Measurements from ENCODE around the gene RAB33B. TPM values are rescaled to one million over a fixed set of nuclear protein-coding genes. Genes with fewer than 3 reads are reported as not detected.

RAB33B gene
- total and polyA plus RNA-seq, 2 of the 8 experiments (the other 6 are each of a cell fraction or from before 2014, with no cell fraction given): 4.2 to 8.7 TPM

- H3K56ac ChIP-seq (replicated peaks; ENCODE audit: insufficient read length, low read depth, low read length): no peak overlapping the region
- no peak for FAIRE-seq
- no peaks in the 10 kb centered on the region for H3K9me3 ChIP-seq (ENCODE audit: insufficient read depth in 2 of 2, low read depth in 1 of 2, low read length in 1 of 2)
Measured at GRCh38 chr4:139503622-139504166, 49.8 kb downstream of the RAB33B start.

More at GRCh38 chr4:139503622-139504166, 49.8 kb downstream of the RAB33B start:
- Histone ChIP-seq H3K4ac (replicated peaks; ENCODE audit: insufficient read length, low read depth, low read length) (no peak overlapping the region), H2BK120ac (replicated peaks; ENCODE audit: low read depth, low read length) (no peak overlapping the region), H2BK15ac (ENCODE audit: low read length) (no peak overlapping the region), H3K36me3 (ENCODE audit: control insufficient read depth in 2 of 4, insufficient read depth in 4 of 4, low read length in 3 of 4) (no peaks in the 10 kb centered on the region), H3K4me3 (ENCODE audit: extremely low read depth in 1 of 4, insufficient read depth in 2 of 4, low read depth in 3 of 4, low read length in 4 of 4) (no peak overlapping the region), H3K4me1 (replicated peaks in 1 of 4; ENCODE audit: control insufficient read depth in 3 of 4, insufficient read depth in 4 of 4, low read length in 3 of 4) (no peaks in the 10 kb centered on the region; a peak in 1 of 7 replicates), H3K27ac (ENCODE audit: low read depth, low read length) (no peak overlapping the region), H3K27me3 (replicated peaks in 1 of 4; ENCODE audit: control insufficient read depth in 3 of 4, extremely low read depth in 1 of 4, insufficient read depth in 3 of 4, low read length in 3 of 4) (no peaks in the 10 kb centered on the region), H4K8ac (ENCODE audit: extremely low read depth, insufficient read depth, low read length) (no peak overlapping the region), H4K91ac (replicated peaks; ENCODE audit: insufficient read length, low read length) (no peak overlapping the region), H2BK12ac (ENCODE audit: low read depth, low read length) (no peak overlapping the region), H2AK5ac (ENCODE audit: low read depth, low read length) (no peak overlapping the region), H3K14ac (ENCODE audit: insufficient read length) (no peak overlapping the region), H2AFZ (ENCODE audit: low read length) (no peak overlapping the region), H3K23me2 (ENCODE audit: low read depth, low read length) (no peaks in the 10 kb centered on the region), H3K79me1 (ENCODE audit: low read depth, low read length) (no peaks in the 10 kb centered on the region), H3K79me2 (ENCODE audit: control insufficient read depth in 1 of 2, insufficient read depth in 2 of 2, low read length in 2 of 2) (no peaks in the 10 kb centered on the region), H3K4me2 (ENCODE audit: insufficient read depth in 1 of 2, low read depth in 2 of 2, low read length in 2 of 2) (no peak overlapping the region), H2BK5ac (ENCODE audit: low read depth, low read length) (no peak overlapping the region), H3K23ac (ENCODE audit: insufficient read length) (no peak overlapping the region), H3K9ac (replicated peaks in 1 of 4; ENCODE audit: extremely low read depth in 1 of 4, low read depth in 3 of 4, low read length in 3 of 4) (no peak overlapping the region), H2BK20ac (ENCODE audit: low read length) (no peak overlapping the region), H3K18ac (ENCODE audit: extremely low read depth, low read length) (no peak overlapping the region), H4K20me1 (replicated peaks in 1 of 2; ENCODE audit: control insufficient read depth in 1 of 2, insufficient read depth in 2 of 2, low read length in 2 of 2) (no peaks in the 10 kb centered on the region), H4K5ac (ENCODE audit: insufficient read length, low read depth, low read length) (no peak overlapping the region)
- no peak for DNase-seq (ENCODE audit: low read depth in 1 of 2, low spot score in 2 of 2)
- POLR2A ChIA-PET (ENCODE audit: partially characterized antibody): interaction anchor here (0.6 kb wide), 1 partner anchor 33 kb away, joined by 3 read pairs; no protein-coding TSS in a partner anchor
- CTCF ChIA-PET (ENCODE audit: partially characterized antibody): interaction anchor here (0.7 to 4.1 kb wide), 9 partner anchors 8 to 153 kb away, joined by 3 to 17 read pairs (median 4); no protein-coding TSS in a partner anchor
- TF ChIP-seq KDM4A (IDR thresholded peaks at IDR 0.05; ENCODE audit: low read depth, low read length, severe bottlenecking): no peak
- TF ChIP-seq SIX5 (IDR thresholded peaks at IDR 0.05; ENCODE audit: low read depth, low read length): no peak
- no peak for TF ChIP-seq ATF3 (IDR thresholded peaks at IDR 0.05; ENCODE audit: insufficient read depth, low read depth, low read length)
- TF ChIP-seq ATF2 (IDR thresholded peaks at IDR 0.05; ENCODE audit: low read length): no peak
- TF ChIP-seq HDAC6 (IDR thresholded peaks at IDR 0.05; ENCODE audit: low read depth, low read length): no peak
- TF ChIP-seq POLR2A (IDR thresholded peaks at IDR 0.05; ENCODE audit: control extremely low read depth in 1 of 2, low read depth in 2 of 2, low read length in 2 of 2): no peak
- TF ChIP-seq GABPA (IDR thresholded peaks at IDR 0.05; ENCODE audit: borderline replicate concordance, insufficient read depth, low read length): no peak
- no peak for TF ChIP-seq FOSL1 (IDR thresholded peaks at IDR 0.05; ENCODE audit: insufficient read depth, low read depth, low read length)
- no peak for TF ChIP-seq POLR2AphosphoS5 (IDR thresholded peaks at IDR 0.05; ENCODE audit: low read depth, low read length)
